ENCODE measurements around the gene ABHD6. TPM values are rescaled to one million over a fixed set of nuclear protein-coding genes. Genes with fewer than 3 reads are reported as not detected.
"Not testable (repeated sequence)": the region's sequence is repeated elsewhere in the genome, so short reads cannot be mapped to it uniquely, and the experiment has no call there.

Gene ABHD6
- polyA plus RNA-seq, 3 donors: 11.7 to 13.2 (median 12.7) TPM

- no peak for DNase-seq
Observed at GRCh38 chr3:58308728-58309127, 71.1 kb downstream of the ABHD6 start.

- DNase-seq: no peak
Observed at GRCh38 chr3:58317811-58318210, 80.2 kb downstream of the ABHD6 start.

- DNase-seq: no peak
Observed at GRCh38 chr3:58321791-58322190, 84.2 kb downstream of the ABHD6 start.

- DNase-seq: no peak
Observed at GRCh38 chr3:58322793-58323192, 85.2 kb downstream of the ABHD6 start.

DNA sequence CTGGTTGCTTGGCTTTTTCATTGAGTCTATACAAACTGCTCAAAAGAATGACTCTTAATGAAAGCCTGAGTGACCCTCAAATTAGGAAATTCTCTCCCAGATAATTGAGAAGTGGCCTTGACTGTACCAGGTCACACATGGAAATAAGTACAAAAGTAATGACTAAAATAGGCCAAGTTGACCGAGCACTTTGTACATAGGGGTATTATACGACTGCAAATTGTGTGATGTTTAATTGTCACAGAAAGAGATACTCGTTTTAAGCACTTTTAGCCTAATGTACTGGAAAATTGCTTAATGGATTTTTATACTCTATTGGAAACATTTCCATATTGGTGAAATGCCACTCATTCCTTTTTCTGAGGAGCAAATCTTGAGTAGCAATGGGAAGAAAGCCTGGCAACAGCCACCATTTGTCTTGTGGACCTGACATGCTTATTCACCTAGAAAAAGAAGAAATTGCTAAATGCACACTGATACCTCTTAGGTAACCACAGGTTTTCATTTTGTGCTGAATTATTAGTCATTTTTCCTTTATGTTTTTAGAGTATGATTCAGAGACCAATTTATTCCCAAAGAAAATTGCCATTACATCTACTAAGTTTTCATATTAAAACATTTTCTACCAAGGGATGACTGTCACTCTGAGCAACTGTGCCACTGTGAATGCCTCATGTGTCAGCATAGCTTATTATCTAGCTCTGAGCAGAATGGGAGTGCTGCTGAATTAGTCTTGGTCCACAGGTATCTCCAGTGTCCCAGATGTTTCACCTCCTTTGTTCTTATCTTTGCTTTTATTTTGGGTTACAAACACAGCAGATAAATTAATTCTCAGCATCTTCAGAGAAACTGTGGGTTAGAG lies 86.2 kb downstream of the ABHD6 start:
- DNase-seq: no peak

- DNase-seq: no peak
Observed at GRCh38 chr3:58324391-58325390, 87.1 kb downstream of the ABHD6 start.

GRCh38 chr3:58325525-58325992 lies 88.0 kb downstream of the ABHD6 start:
- DNase-seq: no peak

DNA sequence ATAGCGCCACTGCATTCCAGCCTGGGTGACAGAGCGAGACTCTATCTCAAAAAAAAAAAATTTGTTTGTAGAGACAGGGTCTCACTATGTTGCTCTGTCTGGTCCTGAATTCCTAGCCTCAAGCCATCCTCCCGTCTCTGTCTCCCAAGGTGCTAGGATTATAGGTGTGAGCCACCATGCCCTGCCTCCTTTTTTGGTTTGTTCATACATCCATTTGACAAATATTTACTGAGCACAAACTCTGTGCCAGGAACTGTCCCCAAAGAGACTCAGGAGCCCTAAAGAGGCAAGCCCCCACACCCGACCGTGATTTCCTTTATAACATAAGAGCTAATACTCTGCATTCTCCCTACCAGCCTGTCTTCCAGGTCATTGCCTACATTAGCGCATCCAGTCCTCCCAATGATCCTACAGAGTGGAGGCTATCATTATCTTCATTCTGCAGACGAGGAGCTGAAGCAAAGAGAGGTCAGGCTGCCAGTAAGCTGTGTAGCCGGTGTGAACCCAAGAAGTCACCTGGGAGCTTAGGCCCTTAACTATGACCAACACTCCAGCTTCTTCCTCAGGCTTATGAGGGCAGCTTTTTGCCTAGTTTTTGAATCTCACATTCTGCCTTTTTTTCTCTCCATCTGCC lies 88.8 kb downstream of the ABHD6 start:
- DNase-seq: no peak

GRCh38 chr3:58329150-58329921 lies 91.7 kb downstream of the ABHD6 start:
- DNase-seq: no peak

DNA sequence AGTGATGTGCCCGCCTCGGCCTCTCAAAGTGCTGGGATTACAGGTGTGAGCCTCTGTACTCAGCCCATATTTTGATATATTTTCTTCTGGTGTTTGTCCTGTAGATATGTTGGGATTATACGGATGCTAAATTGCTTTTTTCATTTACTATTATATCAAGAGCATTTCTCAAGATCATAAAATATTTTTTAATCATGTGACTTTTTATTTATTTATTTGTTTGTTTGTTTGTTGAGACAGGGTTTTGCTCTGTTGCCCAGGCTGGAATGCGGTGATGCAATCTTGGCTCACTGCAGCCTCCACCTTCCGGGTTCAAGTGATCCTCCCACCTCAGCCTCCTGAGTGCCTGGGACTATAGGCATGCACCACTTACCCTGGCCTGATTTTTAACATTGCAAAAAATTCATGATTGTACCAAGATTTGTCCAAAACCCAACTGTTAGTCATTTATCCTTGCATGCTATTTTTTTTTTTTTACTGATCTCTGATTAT lies 92.4 kb downstream of the ABHD6 start:
- no peak for DNase-seq

DNA sequence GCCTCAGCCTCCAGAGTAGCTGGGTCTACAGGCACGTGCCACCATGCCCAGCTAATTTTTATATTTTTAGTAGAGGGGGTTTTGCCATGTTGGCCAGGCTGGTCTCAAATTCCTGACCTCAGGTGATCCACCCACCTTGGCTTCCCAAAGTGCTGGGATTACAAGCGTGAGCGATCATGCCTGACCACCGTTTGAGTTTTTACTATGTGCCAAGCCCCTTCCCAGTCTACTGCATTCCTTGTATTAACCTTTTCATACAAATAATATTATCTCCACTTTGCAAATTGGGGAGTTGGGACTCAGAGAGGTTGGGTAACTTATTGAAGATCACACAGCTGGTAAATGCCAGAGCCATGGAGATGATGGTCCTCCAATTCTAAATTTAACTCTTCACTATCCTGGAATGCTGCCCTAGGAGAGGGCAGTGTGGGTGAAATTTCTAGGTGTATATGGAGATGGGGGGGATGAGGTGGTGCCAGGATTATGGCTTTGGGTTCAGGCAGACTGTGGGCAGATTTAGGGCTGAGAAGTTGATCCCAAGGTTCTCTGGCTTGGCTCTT lies 94.1 kb downstream of the ABHD6 start:
- DNase-seq: no peak

DNA sequence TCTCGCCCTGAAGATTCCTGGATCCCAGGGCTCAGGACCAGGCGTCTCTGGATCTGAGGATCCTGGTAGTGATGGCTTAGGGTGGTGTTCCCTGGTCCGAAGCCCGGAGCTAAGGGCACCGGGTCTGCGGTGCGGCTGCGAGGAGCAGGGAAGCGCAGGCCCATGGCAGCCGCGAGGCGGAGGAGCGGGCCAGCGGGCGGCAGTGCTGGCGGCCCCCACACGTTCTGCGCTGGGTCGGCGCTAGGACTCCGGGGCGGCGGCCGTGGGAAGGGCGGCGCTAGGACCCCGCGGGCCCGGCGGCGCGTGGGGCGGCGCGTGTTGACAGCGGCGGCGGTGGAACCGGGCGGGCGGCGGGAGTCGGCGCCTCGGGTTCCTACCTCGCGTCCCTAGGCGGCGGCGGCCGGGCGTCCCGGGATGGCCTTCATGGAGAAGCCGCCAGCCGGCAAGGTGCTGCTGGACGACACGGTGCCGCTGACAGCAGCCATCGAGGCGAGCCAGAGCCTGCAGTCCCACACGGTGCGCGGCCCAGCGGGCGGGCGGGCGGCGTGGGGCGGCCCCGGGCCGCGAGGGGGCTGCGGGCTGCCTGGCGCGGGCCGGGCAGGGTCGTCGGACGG lies 95.1 kb downstream of the ABHD6 start, which contains the start of gene PXK:
TSS of gene PXK (plus strand) at position 318 of the 614 bp plus-strand sequence. CDS start at position 415, 97 bp downstream.
- DNase-seq: peak; percentile 83

DNA sequence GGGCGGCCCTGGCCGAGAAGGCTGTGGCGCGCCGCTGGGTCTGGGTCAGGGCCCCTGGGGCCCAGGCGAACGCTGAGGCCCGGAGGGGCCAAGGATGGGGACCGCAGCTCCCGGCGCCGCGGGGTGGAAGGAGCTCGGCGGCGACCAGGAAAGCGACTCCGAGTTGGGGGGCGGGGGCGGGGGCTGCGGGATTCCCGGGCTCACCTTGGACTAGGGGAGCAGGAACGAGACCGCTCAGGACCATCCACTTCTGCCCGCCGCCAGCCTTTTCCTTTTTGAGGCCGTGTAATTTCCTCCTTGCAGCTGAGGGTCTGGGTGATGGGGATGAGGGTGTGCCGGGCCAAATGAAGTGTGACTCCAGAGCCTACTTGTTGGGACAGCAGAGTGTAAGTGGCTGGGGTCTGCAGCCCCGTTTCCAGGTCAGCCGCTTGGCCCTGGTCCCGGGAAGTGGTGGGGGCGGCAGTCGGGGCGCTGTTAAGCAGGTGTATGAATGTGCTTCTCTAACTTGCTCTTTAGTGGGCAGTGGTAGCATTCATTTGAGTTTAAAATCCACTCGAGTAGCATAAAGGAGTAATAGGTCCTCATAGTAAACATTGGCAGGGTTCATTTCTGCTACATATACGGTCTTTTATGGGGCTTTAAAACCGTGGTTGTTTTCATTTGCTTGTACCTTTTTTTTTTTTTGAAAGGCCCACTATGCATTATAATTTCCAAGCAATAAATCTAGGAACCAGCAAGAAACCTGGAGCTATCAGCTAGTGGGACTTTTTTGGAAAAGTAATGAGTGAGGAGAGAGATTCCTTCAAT lies 95.8 kb downstream of the ABHD6 start:
- DNase-seq: no peak

DNA sequence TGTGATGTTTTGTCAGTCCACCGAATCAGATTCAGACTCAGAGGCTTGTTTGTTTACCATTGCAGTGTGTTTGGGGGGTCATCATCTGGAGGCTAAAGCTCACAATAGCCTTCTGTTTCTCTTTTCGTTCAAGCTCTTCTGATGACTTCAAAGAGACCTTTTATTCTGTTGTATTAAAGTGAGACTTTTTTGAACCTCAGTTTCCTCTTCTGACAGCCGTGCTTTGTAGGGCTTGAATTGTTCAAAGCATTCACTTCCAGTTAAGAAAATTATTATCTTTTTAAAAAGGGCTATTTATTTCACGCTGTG lies 96.4 kb downstream of the ABHD6 start:
- DNase-seq: no peak

DNA sequence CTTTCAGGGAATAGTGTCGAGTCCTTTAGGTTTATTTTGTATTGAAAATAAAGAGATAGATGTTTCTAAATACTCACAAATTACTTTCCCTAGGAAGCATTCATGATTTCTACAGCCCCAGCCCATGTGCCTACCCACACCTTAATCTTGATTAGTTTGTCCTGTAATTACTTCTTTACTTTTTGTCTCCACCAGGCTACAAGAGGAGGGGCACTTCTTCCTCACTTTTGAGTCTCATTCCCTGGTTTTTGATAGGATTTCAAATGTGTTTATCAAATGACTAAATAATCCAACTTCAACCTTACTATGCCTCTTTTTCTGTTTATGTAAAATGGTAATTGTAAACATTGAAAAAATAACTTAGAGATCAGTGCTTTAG lies 96.9 kb downstream of the ABHD6 start:
- no peak for DNase-seq

- DNase-seq: no peak
Observed at GRCh38 chr3:58335652-58335947, 98.0 kb downstream of the ABHD6 start.

- DNase-seq: no peak
Observed at GRCh38 chr3:58336135-58336882, 98.7 kb downstream of the ABHD6 start.

- no peak for DNase-seq
Observed at GRCh38 chr3:58337190-58337589, 99.6 kb downstream of the ABHD6 start.

- DNase-seq: not testable (repeated sequence)
Observed at GRCh38 chr3:58339146-58339545, 101.6 kb downstream of the ABHD6 start.

Measured in renal pelvis (tissue), 4 donors.